HepG2 (cell line): ENCODE measurements around the gene PLSCR5. TPM values are rescaled to one million over a fixed set of nuclear protein-coding genes. Genes with fewer than 3 reads are reported as not detected.

Experiments used
- FOXK2 ChIP-seq: fragments of 450-650 bp; IDR thresholded peaks from 2 replicates; pipeline ENCODE4 v1.6.1; 2016
- KAT7 ChIP-seq: IDR thresholded peaks from 2 replicates; pipeline ENCODE4 v1.6.1; 2018; ENCODE audit warnings: borderline replicate concordance, missing compliant biosample characterization
- NFIB ChIP-seq: sonication (generic); formaldehyde crosslinking; IDR thresholded peaks from 2 replicates; pipeline ENCODE4 v1.9.0; 2021; ENCODE audit warnings: missing genetic modification reagents, mild to moderate bottlenecking, borderline replicate concordance
- RARA ChIP-seq: IDR thresholded peaks from 2 replicates; pipeline ENCODE4 v1.6.1; 2016; ENCODE audit warnings: missing genetic modification reagents, missing compliant biosample characterization
- SMARCC2 ChIP-seq: fragments of 450-650 bp; IDR thresholded peaks from 2 replicates; pipeline ENCODE4 v1.6.1; 2017; ENCODE audit warnings: antibody characterized with exemption, mild to moderate bottlenecking
- SOX13 ChIP-seq, 3 experiments: fragments of 450-650 bp in 1 of 3; sonication (generic) in 1 of 3; formaldehyde crosslinking in 1 of 3; IDR thresholded peaks in 2 of 3; conservative IDR thresholded peaks in 1 of 3; 2 replicates each; pipeline versions ENCODE4 v1.5.0 to v1.6.1; 2016 to 2020; ENCODE audit warnings: antibody characterized with exemption in 1 of 3, mild to moderate bottlenecking in 1 of 3, missing compliant biosample characterization in 1 of 3, missing genetic modification reagents in 1 of 3, moderate library complexity in 1 of 3
- TBX2 ChIP-seq: sonication (generic); formaldehyde crosslinking; IDR thresholded peaks from 2 replicates; pipeline ENCODE4 v1.5.0; 2020; ENCODE audit warnings: missing genetic modification reagents, mild to moderate bottlenecking, borderline replicate concordance
- TCF12 ChIP-seq, 2 experiments: fragments of 450-650 bp in 1 of 2; sonication (generic) in 1 of 2; formaldehyde crosslinking in 1 of 2; IDR thresholded peaks; 2 replicates each; pipeline versions ENCODE4 v1.6.1 to v1.8.0; 2017 to 2022; ENCODE audit warnings: antibody characterized with exemption in 1 of 2, mild to moderate bottlenecking in 1 of 2, missing genetic modification reagents in 1 of 2, moderate library complexity in 1 of 2
- WIZ ChIP-seq: sonication (generic); formaldehyde crosslinking; IDR thresholded peaks from 2 replicates; pipeline ENCODE4 v1.5.1; 2020; ENCODE audit warnings: mild to moderate bottlenecking, missing genetic modification reagents
- YEATS4 ChIP-seq: sonication (generic); formaldehyde crosslinking; IDR thresholded peaks from 2 replicates; pipeline ENCODE4 v1.4.0; 2020; ENCODE audit warnings: missing genetic modification reagents, borderline replicate concordance
- ZBTB20 ChIP-seq: sonication (generic); formaldehyde crosslinking; IDR thresholded peaks from 2 replicates; pipeline ENCODE4 v1.8.1; 2023; ENCODE audit warnings: missing genetic modification reagents, low read depth, mild to moderate bottlenecking, borderline replicate concordance
- ZNF251 ChIP-seq: sonication (generic); formaldehyde crosslinking; IDR thresholded peaks from 2 replicates; pipeline ENCODE4 v1.9.0; 2021; ENCODE audit warnings: mild to moderate bottlenecking, missing genetic modification reagents
- ZNF788 ChIP-seq: sonication (generic); formaldehyde crosslinking; IDR thresholded peaks from 2 replicates; pipeline ENCODE4 v1.5.0; 2020; ENCODE audit warnings: mild to moderate bottlenecking, missing genetic modification reagents, borderline replicate concordance
- ZSCAN25 ChIP-seq: sonication (generic); formaldehyde crosslinking; IDR thresholded peaks from 2 replicates; pipeline ENCODE4 v1.8.0; 2022; ENCODE audit warnings: mild to moderate bottlenecking, missing genetic modification reagents
- polyA plus RNA-seq, 8 experiments: library from polyadenylated mRNA; depleted of rRNA in 3 of 8; stranded (reverse) in 7 of 8; unstranded in 1 of 8; fragments of >200 nt; fragmentation: Illumina TruSeq in 4 of 8; extraction: Trizol in 4 of 8; gene quantifications; 2 replicates each; pipeline versions ENCODE4 v1.2.1 to v1.2.3, GENCODE V29; 2011 to 2016; ENCODE audit warnings: low read depth in 4 of 8, missing spikeins in 1 of 8, mixed read lengths in 1 of 8; ENCODE audit not compliant: insufficient read depth in 1 of 8
- total RNA-seq, 5 experiments: library from RNA; depleted of rRNA; stranded (reverse); fragments of >200 nt; fragmentation: Illumina TruSeq; extraction: Trizol; gene quantifications; 2 replicates each; pipeline ENCODE4 v1.2.3, GENCODE V29; 2016; ENCODE audit warnings: low read depth in 1 of 5
- TF ChIP-seq, protein P1 (sequence below): IDR thresholded peaks from 2 replicates; pipeline ENCODE4 v1.6.1; 2018; ENCODE audit warnings: missing genetic modification reagents, mild to moderate bottlenecking, missing compliant biosample characterization
- TF ChIP-seq, protein P2 (sequence below), 2 experiments: sonication (generic) in 1 of 2; formaldehyde crosslinking in 1 of 2; IDR thresholded peaks; 2 replicates each; pipeline versions ENCODE4 v1.4.0 to v1.6.1; 2018 to 2020; ENCODE audit warnings: missing genetic modification reagents in 2 of 2, borderline replicate concordance in 1 of 2, low read depth in 1 of 2, mild to moderate bottlenecking in 1 of 2, missing biosample characterization in 1 of 2
- TF ChIP-seq, protein P3 (sequence below): sonication (generic); formaldehyde crosslinking; IDR thresholded peaks from 2 replicates; pipeline ENCODE4 v1.8.0; 2022; ENCODE audit warnings: missing genetic modification reagents, mild to moderate bottlenecking, moderate library complexity, borderline replicate concordance
- TF ChIP-seq, protein P4 (sequence below): IDR thresholded peaks from 2 replicates; pipeline ENCODE4 v1.6.1; 2016; ENCODE audit warnings: missing compliant biosample characterization, missing genetic modification reagents, borderline replicate concordance
- TF ChIP-seq, protein P5 (sequence below): sonication (generic); formaldehyde crosslinking; IDR thresholded peaks from 2 replicates; pipeline ENCODE4 v1.5.0; 2020; ENCODE audit warnings: missing genetic modification reagents
- TF ChIP-seq, protein P6 (sequence below): sonication (generic); formaldehyde crosslinking; IDR thresholded peaks from 2 replicates; pipeline ENCODE4 v1.8.0; 2023; ENCODE audit warnings: mild to moderate bottlenecking, missing genetic modification reagents

Gene PLSCR5
- total and polyA plus RNA-seq, 2 of the 13 experiments (the other 11 are each of a cell fraction or from before 2014, with no cell fraction given): 0.50 TPM; not detected in 1

DNA sequence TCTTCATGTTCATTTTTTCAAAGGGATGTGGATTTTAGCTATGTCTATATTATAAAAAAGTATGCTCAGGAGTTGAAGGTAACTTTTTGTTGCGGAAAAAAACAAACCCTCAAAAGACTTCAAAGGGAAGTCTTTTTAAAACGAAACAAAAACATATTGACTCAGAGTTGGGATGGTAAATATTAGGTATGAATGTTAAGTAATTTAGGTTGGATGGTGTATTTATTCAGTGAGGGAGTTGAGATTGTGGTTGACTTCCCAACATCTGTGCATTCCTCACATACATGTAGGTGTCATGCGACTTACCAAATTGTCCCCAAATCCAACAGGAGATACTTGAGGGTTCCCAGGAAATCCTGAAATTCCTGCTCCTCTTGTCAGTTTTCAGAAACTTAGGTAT is 32.7 kb upstream of the PLSCR5 start (continued):
- TF ChIP-seq TCF12 (IDR thresholded peaks at IDR 0.05) (no peak), TCF12 (CRISPR knock-in tag; IDR thresholded peaks at IDR 0.05) (peak; percentile 87; the same call in 1 of the 2 replicates), SOX13 (IDR thresholded peaks at IDR 0.05) (peak; percentile 77), SOX13 (CRISPR knock-in tag; conservative IDR thresholded peaks at IDR 0.05 in 1 of 2, IDR thresholded peaks at IDR 0.05 in 1 of 2) (peak in 1 of 2 experiments; percentile 96; a peak in 2 of 4 replicates), KAT7 (0 out of 2 replicates have a peak, but pooled peaks have one; percentile 11), NFIB (CRISPR knock-in tag) (no peak), ZNF251 (CRISPR knock-in tag) (no peak), ZSCAN25 (CRISPR knock-in tag) (no peak), YEATS4 (CRISPR knock-in tag) (no peak; the same call in 1 of the 2 replicates), SMARCC2 (no peak), WIZ (CRISPR knock-in tag) (no peak), ZBTB20 (CRISPR knock-in tag) (peak; percentile 81; the same call in 1 of the 2 replicates), RARA (CRISPR knock-in tag) (peak; percentile 96), FOXK2 (no peak), ZNF788 (CRISPR knock-in tag) (no peak), TBX2 (CRISPR knock-in tag) (peak; percentile 92)
- TF ChIP-seq, protein P1, sequence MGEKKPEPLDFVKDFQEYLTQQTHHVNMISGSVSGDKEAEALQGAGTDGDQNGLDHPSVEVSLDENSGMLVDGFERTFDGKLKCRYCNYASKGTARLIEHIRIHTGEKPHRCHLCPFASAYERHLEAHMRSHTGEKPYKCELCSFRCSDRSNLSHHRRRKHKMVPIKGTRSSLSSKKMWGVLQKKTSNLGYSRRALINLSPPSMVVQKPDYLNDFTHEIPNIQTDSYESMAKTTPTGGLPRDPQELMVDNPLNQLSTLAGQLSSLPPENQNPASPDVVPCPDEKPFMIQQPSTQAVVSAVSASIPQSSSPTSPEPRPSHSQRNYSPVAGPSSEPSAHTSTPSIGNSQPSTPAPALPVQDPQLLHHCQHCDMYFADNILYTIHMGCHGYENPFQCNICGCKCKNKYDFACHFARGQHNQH (CRISPR knock-in tag): 0 out of 2 replicates have a peak, but pooled peaks have one; percentile 59
- TF ChIP-seq, protein P2, sequence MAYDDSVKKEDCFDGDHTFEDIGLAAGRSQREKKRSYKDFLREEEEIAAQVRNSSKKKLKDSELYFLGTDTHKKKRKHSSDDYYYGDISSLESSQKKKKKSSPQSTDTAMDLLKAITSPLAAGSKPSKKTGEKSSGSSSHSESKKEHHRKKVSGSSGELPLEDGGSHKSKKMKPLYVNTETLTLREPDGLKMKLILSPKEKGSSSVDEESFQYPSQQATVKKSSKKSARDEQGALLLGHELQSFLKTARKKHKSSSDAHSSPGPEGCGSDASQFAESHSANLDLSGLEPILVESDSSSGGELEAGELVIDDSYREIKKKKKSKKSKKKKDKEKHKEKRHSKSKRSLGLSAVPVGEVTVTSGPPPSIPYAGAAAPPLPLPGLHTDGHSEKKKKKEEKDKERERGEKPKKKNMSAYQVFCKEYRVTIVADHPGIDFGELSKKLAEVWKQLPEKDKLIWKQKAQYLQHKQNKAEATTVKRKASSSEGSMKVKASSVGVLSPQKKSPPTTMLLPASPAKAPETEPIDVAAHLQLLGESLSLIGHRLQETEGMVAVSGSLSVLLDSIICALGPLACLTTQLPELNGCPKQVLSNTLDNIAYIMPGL (CRISPR knock-in tag; IDR thresholded peaks at IDR 0.05; ENCODE audit: borderline replicate concordance in 1 of 2, low read depth in 1 of 2): peak in 1 of 2 experiments; percentile 65; a peak in 1 of 4 replicates
- TF ChIP-seq, protein P3, sequence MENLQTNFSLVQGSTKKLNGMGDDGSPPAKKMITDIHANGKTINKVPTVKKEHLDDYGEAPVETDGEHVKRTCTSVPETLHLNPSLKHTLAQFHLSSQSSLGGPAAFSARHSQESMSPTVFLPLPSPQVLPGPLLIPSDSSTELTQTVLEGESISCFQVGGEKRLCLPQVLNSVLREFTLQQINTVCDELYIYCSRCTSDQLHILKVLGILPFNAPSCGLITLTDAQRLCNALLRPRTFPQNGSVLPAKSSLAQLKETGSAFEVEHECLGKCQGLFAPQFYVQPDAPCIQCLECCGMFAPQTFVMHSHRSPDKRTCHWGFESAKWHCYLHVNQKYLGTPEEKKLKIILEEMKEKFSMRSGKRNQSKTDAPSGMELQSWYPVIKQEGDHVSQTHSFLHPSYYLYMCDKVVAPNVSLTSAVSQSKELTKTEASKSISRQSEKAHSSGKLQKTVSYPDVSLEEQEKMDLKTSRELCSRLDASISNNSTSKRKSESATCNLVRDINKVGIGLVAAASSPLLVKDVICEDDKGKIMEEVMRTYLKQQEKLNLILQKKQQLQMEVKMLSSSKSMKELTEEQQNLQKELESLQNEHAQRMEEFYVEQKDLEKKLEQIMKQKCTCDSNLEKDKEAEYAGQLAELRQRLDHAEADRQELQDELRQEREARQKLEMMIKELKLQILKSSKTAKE (CRISPR knock-in tag): no peak
- TF ChIP-seq, protein P4, sequence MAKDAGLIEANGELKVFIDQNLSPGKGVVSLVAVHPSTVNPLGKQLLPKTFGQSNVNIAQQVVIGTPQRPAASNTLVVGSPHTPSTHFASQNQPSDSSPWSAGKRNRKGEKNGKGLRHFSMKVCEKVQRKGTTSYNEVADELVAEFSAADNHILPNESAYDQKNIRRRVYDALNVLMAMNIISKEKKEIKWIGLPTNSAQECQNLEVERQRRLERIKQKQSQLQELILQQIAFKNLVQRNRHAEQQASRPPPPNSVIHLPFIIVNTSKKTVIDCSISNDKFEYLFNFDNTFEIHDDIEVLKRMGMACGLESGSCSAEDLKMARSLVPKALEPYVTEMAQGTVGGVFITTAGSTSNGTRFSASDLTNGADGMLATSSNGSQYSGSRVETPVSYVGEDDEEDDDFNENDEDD (CRISPR knock-in tag): no peak
- TF ChIP-seq, protein P5, sequence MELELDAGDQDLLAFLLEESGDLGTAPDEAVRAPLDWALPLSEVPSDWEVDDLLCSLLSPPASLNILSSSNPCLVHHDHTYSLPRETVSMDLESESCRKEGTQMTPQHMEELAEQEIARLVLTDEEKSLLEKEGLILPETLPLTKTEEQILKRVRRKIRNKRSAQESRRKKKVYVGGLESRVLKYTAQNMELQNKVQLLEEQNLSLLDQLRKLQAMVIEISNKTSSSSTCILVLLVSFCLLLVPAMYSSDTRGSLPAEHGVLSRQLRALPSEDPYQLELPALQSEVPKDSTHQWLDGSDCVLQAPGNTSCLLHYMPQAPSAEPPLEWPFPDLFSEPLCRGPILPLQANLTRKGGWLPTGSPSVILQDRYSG (CRISPR knock-in tag): no peak
- TF ChIP-seq, protein P6, sequence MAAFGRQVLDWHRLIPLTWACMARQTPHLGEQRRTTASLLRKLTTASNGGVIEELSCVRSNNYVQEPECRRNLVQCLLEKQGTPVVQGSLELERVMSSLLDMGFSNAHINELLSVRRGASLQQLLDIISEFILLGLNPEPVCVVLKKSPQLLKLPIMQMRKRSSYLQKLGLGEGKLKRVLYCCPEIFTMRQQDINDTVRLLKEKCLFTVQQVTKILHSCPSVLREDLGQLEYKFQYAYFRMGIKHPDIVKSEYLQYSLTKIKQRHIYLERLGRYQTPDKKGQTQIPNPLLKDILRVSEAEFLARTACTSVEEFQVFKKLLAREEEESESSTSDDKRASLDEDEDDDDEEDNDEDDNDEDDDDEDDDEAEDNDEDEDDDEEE (CRISPR knock-in tag): no peak
